Effector CD8-positive, alpha-beta T cell (primary cell): ENCODE data around the gene DNMBP.
"Not testable (repeated sequence)": the region's sequence is repeated elsewhere in the genome, so short reads cannot be mapped to it uniquely, and the experiment has no call there.

Experiments used
- DNase-seq: peaks from one replicate; lab custom pipeline; 2025; lab: John Stamatoyannopoulos, UW

The DNMBP gene

GRCh38 chr10:99984211-99985034, 25.3 kb downstream of the DNMBP start:
- DNase-seq, result no peak

- DNase-seq, result no peak
Measured at GRCh38 chr10:99983280-99983988, 26.3 kb downstream of the DNMBP start.

DNA sequence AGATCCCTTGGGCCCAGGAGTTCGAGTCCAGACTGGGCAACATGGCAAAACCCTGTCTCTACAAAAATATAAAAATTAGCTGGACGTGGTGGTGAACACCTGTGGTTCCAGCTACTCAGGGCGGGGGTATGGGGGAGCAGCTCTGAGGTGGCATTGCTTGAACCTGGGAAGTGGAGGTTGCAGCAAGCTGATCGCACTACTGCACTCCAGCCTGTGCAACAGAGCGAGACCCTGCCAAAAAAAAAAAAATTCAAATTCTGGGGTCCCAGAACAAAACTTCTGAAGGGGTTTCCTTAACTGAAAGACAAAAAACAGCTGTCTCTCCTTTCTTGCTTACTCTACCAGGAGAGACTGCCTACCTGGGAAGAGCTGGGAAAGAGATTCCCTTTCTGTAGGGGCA, 27.0 kb downstream of the DNMBP start:
- DNase-seq, result no peak

DNA sequence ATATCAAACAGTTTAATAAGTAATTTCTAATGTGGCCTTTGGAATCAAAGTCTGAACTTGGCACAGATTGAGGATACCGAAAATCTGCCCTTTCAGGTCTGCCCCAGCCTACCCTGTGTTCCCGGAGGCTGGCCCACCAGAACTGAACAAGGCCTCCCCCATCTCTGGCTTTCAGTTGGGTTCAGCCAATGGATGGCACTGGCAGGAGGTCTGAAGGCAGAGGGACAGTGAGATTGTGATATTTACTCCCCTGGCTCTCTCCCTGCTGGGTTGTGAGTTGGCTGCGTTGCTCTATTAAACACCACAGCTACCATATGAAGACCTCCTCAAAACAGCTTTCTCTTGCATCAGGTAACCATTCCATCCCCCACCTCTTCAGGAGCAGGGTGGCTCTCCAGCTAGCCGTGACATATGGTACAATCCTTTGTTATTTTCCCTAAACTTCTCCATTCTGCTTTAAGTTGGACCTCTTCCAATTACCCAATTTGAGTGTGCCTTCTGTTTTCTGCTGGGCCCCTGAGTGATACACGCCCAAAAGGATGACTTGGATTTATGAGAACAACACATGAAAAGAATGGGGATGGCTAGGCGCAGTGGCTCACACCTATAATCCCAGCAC, 28.1 kb downstream of the DNMBP start:
- no peak for DNase-seq

- DNase-seq, result no peak
Measured at GRCh38 chr10:99979066-99979685, 30.6 kb downstream of the DNMBP start.

DNA sequence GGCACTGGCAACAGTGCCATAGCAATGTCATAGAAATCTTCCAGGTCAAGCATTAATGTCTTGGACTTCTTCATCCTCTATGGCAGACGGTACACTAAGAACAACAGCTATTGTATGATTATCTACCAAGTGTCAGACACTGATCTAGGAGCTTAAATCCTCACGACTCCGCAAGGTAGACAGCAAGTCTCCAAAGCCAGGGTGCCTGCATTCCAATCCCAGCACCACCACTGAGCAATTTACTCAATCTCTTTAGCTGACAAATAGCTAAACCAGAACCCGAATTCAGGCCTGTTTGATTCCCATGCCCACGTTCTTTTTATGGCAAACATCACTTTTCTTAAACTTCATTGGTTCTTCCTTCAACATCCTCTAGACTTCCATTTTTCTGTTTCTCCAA, 31.8 kb downstream of the DNMBP start:
- no peak for DNase-seq

- no peak for DNase-seq
Measured at GRCh38 chr10:99976886-99977665, 32.7 kb downstream of the DNMBP start.

- DNase-seq, result no peak
Measured at GRCh38 chr10:99975942-99976809, 33.6 kb downstream of the DNMBP start.

DNA sequence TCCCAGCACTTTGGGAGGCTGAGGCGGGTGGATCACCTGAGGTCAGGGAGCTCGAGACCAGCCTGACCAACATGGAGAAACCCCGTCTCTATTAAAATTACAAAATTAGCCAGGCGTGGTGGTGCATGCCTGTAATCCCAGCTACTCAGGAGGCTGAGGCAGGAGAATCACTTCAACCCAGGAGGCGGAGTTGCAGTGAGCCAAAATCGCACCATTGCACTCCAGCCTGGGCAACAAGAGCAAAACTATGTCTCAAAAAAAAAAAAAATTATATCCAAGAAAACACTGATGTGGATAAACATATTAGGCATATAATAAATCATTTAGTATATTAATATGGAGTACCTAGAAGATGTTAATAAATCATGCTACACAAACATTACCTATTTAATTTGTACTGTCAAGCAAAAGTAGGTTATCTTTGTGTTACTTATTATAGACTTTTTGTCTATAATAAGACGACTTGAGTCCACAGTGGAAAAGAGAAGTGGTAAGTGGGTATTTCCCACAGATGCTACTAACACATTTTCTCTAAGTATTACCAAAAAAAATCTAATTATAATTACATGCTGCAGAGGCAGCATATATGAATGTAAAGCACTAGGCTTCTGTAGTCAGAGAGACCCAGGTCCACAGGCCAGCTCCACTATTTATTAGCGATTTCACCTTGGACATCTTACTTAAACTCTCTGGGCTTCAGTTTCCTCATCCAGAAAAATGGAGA, 34.5 kb downstream of the DNMBP start:
- no peak for DNase-seq

- DNase-seq, result no peak
Measured at GRCh38 chr10:99973190-99973589, 36.6 kb downstream of the DNMBP start.

DNA sequence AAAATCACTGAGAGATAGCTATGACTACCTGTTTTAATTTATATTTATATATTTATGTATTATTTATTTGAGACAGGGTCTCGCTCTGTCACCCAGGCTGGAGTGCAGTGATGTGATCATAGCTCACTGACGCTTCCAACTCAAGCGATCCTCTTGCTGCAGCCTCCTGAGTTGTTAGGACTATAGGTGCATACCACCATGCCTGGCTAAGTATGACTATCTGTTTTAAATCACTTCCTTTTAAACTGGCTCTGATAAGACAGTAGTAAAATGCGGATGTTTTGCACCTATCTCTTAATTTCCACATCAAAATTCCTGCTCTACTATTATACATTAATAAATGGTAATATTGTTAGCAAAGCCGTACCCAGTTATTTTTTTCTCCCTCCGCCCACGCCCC, 41.8 kb downstream of the DNMBP start:
- no peak for DNase-seq

DNA sequence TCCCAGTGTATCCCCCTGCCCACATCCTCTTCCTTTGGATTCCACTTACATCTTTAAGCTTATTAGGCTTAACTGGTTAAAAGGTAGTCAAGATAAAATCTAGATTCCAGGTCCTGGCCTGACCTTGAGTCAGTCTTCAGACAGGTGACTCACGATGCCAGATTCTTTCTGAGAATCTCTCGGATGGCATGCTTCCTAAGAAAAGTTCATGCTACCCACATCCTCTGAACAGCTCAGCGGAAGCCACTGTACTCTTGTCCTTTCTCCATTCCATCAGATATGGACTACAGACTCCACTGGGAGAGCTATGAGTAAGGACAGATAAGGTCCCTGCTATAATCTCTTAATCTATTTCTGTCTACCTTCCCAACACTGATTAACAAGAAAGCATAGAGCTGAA, 43.4 kb downstream of the DNMBP start:
- DNase-seq, result no peak

DNA sequence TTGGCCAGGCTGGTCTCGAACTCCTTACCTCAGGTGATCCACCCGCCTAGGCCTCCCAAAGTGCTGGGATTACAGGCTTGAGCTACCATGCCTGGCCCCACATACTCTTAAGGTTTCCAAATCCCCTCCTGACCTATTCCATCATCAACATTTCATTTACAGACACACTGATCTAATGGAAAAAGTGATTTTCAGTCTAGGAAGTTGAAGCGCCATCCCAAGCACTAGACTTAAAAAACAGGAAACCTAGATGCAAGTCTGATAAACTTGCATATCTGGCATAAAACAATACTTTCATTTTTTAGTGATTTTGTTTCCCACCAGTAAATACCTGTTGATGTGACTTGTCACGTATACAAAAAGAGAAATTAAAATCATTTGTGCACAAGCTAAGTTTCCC, 44.0 kb downstream of the DNMBP start:
- no peak for DNase-seq

GRCh38 chr10:99964791-99965190, 45.0 kb downstream of the DNMBP start:
- DNase-seq, result no peak

DNA sequence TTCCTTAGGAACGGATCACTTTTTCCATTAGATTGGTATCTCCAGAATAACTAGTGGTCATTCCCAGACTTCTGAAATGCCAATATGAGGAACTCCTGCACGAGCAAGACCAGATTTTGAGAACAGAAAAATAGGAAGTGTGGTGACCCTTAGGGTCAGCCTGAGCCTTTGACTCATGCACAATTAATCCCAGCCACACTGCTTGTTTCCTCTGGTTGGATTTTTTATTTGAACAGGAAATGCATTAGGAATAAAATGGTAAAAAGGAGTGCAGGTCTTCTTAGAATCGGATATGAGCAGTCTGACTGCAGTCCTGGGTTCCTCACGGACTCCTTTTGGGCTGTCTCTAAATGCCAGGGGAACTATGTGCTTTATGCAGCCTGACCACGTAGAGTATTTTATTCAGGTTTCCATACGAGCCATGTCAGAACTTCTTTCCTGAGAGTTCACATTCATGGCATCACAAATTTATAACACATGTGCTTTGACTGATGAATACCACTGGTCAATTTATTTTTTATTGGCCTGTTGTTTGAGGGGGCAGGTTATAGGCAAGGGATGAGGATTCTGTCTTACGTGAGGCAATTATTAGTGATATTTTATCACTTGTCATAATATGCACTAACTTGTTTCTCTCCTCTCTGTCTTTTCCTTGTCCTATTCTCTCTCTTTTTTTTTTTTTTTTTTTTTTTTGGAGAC, 46.1 kb downstream of the DNMBP start:
- DNase-seq, result not testable (repeated sequence)

DNA sequence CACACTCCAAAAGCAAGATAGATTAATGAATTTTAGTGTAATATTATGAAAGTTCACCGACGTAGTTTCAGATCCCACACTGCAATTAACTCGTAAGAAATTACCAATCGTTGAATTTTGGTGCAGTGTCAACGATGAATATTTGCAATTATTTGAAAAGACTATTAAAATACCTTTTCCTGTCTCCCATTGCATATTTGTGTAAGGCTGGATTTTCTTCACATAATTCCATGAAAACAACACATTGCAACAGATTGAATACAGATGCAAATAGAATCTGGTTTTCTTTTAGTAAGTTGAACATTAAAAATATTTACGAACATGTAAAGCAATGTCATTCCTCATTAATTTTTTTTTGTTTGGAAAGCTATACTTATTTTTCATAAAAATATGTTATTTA, 50.9 kb downstream of the DNMBP start:
- DNase-seq, result no peak

- DNase-seq, result no peak
Measured at GRCh38 chr10:99958302-99958701, 51.4 kb downstream of the DNMBP start.

DNA sequence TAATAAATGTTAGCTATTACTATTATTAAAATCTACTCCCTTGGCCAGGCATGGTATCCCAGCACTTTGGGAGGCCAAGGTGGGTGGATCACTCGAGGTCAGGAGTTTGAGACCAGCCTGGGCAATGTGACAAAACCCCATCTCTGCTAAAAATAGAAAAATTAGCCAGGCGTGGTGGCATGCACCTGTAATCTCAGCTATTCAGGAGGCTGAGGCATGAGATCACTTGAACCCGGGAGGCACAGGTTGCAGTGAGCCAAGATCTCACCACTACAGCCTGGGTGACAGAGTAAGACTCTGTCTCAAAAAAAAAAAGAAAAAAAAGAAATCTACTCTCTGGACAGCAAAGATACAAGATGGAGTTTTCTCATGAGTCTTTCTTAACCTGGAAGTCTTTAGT, 56.2 kb downstream of the DNMBP start:
- DNase-seq, result not testable (repeated sequence)

- DNase-seq, result no peak
Measured at GRCh38 chr10:99952799-99953198, 56.9 kb downstream of the DNMBP start.
